SK-N-SH (cell line): ENCODE measurements around the gene SPG11.

ENCODE experiments used
- CTCF ChIP-seq: fragments of 200-600 bp; sonication (generic); IDR thresholded peaks from 2 replicates; pipeline ENCODE4 v1.6.1; 2017; ENCODE audit warnings: antibody characterized with exemption, mild to moderate bottlenecking, moderate library complexity
- EP300 ChIP-seq, 2 experiments: IDR thresholded peaks; 2 replicates each; pipeline versions ENCODE4 v1.4.0 to v1.6.1; 2012; ENCODE audit warnings: borderline replicate concordance in 1 of 2, low read depth in 1 of 2, low read length in 1 of 2
- EZH2phosphoT487 ChIP-seq: fragments of 200-600 bp; sonication (generic); IDR thresholded peaks from 2 replicates; pipeline ENCODE4 v1.6.1; 2017; ENCODE audit warnings: low read depth, mixed run types, mild to moderate bottlenecking, antibody characterized with exemption, moderate library complexity, borderline replicate concordance
- FOXM1 ChIP-seq: IDR thresholded peaks from 2 replicates; pipeline ENCODE4 v1.4.0; 2012; ENCODE audit warnings: low read depth, mild to moderate bottlenecking
- GATA2 ChIP-seq: sonication (generic); formaldehyde crosslinking; IDR thresholded peaks from 2 replicates; pipeline ENCODE4 v1.5.0; 2020; ENCODE audit warnings: mild to moderate bottlenecking, missing genetic modification reagents
- JUND ChIP-seq: IDR thresholded peaks from 2 replicates; pipeline ENCODE4 v1.4.0; 2012
- MXI1 ChIP-seq: IDR thresholded peaks from 2 replicates; pipeline ENCODE4 v1.6.1; 2012; ENCODE audit warnings: mild to moderate bottlenecking, low read depth, low read length, improper control_type of control experiment
- NFIC ChIP-seq: IDR thresholded peaks from 2 replicates; pipeline ENCODE4 v1.4.0; 2012; ENCODE audit warnings: borderline replicate concordance
- POLR2AphosphoS5 ChIP-seq: IDR thresholded peaks from 2 replicates; pipeline ENCODE4 v1.6.1; 2012; ENCODE audit warnings: low read depth, low read length
- REST ChIP-seq: IDR thresholded peaks from 2 replicates; pipeline ENCODE4 v1.6.1; 2012; ENCODE audit warnings: mild to moderate bottlenecking, low read depth, low read length, moderate library complexity
- SIN3A ChIP-seq: IDR thresholded peaks from 2 replicates; pipeline ENCODE4 v1.6.1; 2012; ENCODE audit warnings: low read depth, mild to moderate bottlenecking, low read length, moderate library complexity, borderline replicate concordance
- TAF1 ChIP-seq: IDR thresholded peaks from 2 replicates; pipeline ENCODE4 v1.6.1; 2012; ENCODE audit warnings: low read depth, mild to moderate bottlenecking, low read length, moderate library complexity, borderline replicate concordance

- no peak for TF ChIP-seq CTCF
- no peak for TF ChIP-seq POLR2AphosphoS5
- no peak for TF ChIP-seq SIN3A
- no peak for TF ChIP-seq EP300 (IDR thresholded peaks at IDR 0.05; ENCODE audit: borderline replicate concordance in 1 of 2, low read depth in 1 of 2, low read length in 1 of 2)
- TF ChIP-seq REST: no peak
- TF ChIP-seq GATA2 (CRISPR knock-in tag): no peak
- no peak for TF ChIP-seq FOXM1
- no peak for TF ChIP-seq TAF1
- no peak for TF ChIP-seq MXI1
- TF ChIP-seq JUND: no peak
- no peak for TF ChIP-seq NFIC
- TF ChIP-seq EZH2phosphoT487: no peak
Measured at GRCh38 chr15:44519537-44519936, 143.9 kb downstream of the SPG11 start.
